B cell (primary cell): ENCODE data around the gene FBLN5. TPM values are rescaled to one million over a fixed set of nuclear protein-coding genes. Genes with fewer than 3 reads are reported as not detected.
A peak's percentile ranks its signal among the peaks of the same experiment; 100 is the strongest.

Source experiments
- ATAC-seq: fragments of 200-7000 bp; cut with Tn5 transposase; one replicate; pipeline ENCODE4 v1.10.0; 2021; ENCODE audit warnings: low read depth, mild to moderate bottlenecking, moderate number of reproducible peaks, moderate library complexity
- CTCF ChIA-PET: fragments of 350-600 bp; sonication (Branson Sonifier 250); formaldehyde crosslinking; loops from one replicate; lab custom pipeline; 2021; ENCODE audit warnings: antibody characterized with exemption, inconsistent platforms; lab: Charles Lee
- POLR2A ChIA-PET: fragments of 350-600 bp; sonication (Branson Sonifier 250); formaldehyde crosslinking; loops from one replicate; lab custom pipeline; 2021; ENCODE audit warnings: antibody characterized with exemption; lab: Charles Lee
- DNase-seq: peaks from one replicate; pipeline ENCODE4 v3.0.0; 2013
- H2AFZ ChIP-seq: 2 replicates; pipeline ENCODE4 v1.6.1; 2012; ENCODE audit warnings: mild to moderate bottlenecking, low read depth, low read length; ENCODE audit not compliant: insufficient read depth, poor library complexity, severe bottlenecking
- H3K27ac ChIP-seq, 2 donors: 1 replicate in 1 of 2; 2 replicates in 1 of 2; pipeline ENCODE4 v1.5.1; 2012 to 2013; ENCODE audit warnings: low read length in 2 of 2, mild to moderate bottlenecking in 2 of 2, moderate library complexity in 1 of 2
- H3K27me3 ChIP-seq, 4 experiments: fragments of 200-600 bp in 1 of 4; sonication (generic) in 1 of 4; replicated peaks in 1 of 4; 1 replicate in 2 of 4; 2 replicates in 2 of 4; pipeline versions ENCODE4 v1.6.1 to v1.7.0; 2013 to 2016; ENCODE audit warnings: low read length in 3 of 4, mild to moderate bottlenecking in 2 of 4, mixed read lengths in 1 of 4, moderate library complexity in 1 of 4; ENCODE audit not compliant: insufficient read depth in 4 of 4, control insufficient read depth in 3 of 4; ENCODE audit errors: control extremely low read depth in 1 of 4
- H3K36me3 ChIP-seq, 2 experiments: replicated peaks in 1 of 2; 1 replicate in 1 of 2; 2 replicates in 1 of 2; pipeline versions ENCODE4 v1.6.1 to v1.7.1; 2013; ENCODE audit warnings: low read length in 1 of 2; ENCODE audit not compliant: insufficient read depth in 2 of 2, control insufficient read depth in 1 of 2; ENCODE audit errors: control extremely low read depth in 1 of 2, extremely low read depth in 1 of 2
- H3K4me1 ChIP-seq, 2 donors: fragments of 200-600 bp in 1 of 2; sonication (generic) in 1 of 2; 1 replicate in 1 of 2; 2 replicates in 1 of 2; pipeline versions ENCODE4 v1.5.1 to v1.6.1; 2013 to 2017; ENCODE audit warnings: low read length in 2 of 2; ENCODE audit not compliant: control insufficient read depth in 2 of 2, insufficient read depth in 2 of 2
- H3K4me2 ChIP-seq: replicated peaks from 2 replicates; pipeline ENCODE3; 2012; ENCODE audit warnings: mild to moderate bottlenecking, low read depth, low read length; ENCODE audit not compliant: poor library complexity, severe bottlenecking
- H3K4me3 ChIP-seq, 5 experiments: fragments of 200-600 bp in 1 of 5; sonication (generic) in 1 of 5; 1 replicate in 3 of 5; 2 replicates in 2 of 5; pipeline versions ENCODE4 v1.5.1 to v1.7.0; 2011 to 2016; ENCODE audit warnings: low read length in 4 of 5, mild to moderate bottlenecking in 4 of 5, low read depth in 2 of 5, control low read depth in 1 of 5, moderate library complexity in 1 of 5; ENCODE audit not compliant: insufficient read depth in 1 of 5; ENCODE audit errors: control extremely low read depth in 1 of 5, extremely low read depth in 1 of 5
- H3K79me2 ChIP-seq: fragments of 200-600 bp; sonication (generic); one replicate; pipeline ENCODE4 v1.6.0; 2016; ENCODE audit warnings: low read length; ENCODE audit not compliant: control insufficient read depth, insufficient read depth
- H3K9ac ChIP-seq: fragments of 200-600 bp; sonication (generic); 2 replicates; pipeline ENCODE4 v1.6.1; 2017; ENCODE audit warnings: mild to moderate bottlenecking, low read length, moderate library complexity
- H3K9me3 ChIP-seq, 3 donors: one replicate each; pipeline versions ENCODE4 v1.6.1 to v1.7.1; 2013; ENCODE audit warnings: low read length in 2 of 3; ENCODE audit not compliant: control insufficient read depth in 2 of 3, insufficient read depth in 1 of 3; ENCODE audit errors: control extremely low read depth in 1 of 3
- H4K20me1 ChIP-seq: 2 replicates; pipeline ENCODE4 v1.6.0; 2012; ENCODE audit warnings: mild to moderate bottlenecking, low read length; ENCODE audit not compliant: insufficient read depth, control insufficient read depth, poor library complexity, severe bottlenecking
- H3K27ac Mint-ChIP-seq: one replicate; pipeline ENCODE4 v1.8.0; 2021; ENCODE audit warnings: mixed read lengths
- H3K27me3 Mint-ChIP-seq: one replicate; pipeline ENCODE4 v1.8.0; 2021; ENCODE audit warnings: mixed read lengths
- H3K4me1 Mint-ChIP-seq: one replicate; pipeline ENCODE4 v1.8.0; 2021; ENCODE audit warnings: mixed read lengths
- H3K4me3 Mint-ChIP-seq: one replicate; pipeline ENCODE4 v1.8.0; 2021; ENCODE audit warnings: mixed read lengths
- H3K9me3 Mint-ChIP-seq: one replicate; pipeline ENCODE4 v1.8.0; 2022; ENCODE audit warnings: mixed read lengths; ENCODE audit not compliant: insufficient read depth
- CTCF ChIP-seq: fragments of 200-600 bp; IDR thresholded peaks from one replicate; pipeline ENCODE4 v1.8.0; 2022; ENCODE audit warnings: antibody characterized with exemption, mild to moderate bottlenecking
- EZH2 ChIP-seq: IDR thresholded peaks from 2 replicates; pipeline ENCODE4 v1.6.1; 2012; ENCODE audit warnings: borderline replicate concordance, low read depth, mild to moderate bottlenecking, moderate library complexity, low read length; ENCODE audit not compliant: insufficient read depth, poor library complexity, severe bottlenecking
- WGBS: methylation state at CpG from one replicate; pipeline ENCODE4 v1.1.5; 2013; ENCODE audit warnings: missing lambda C conversion rate; ENCODE audit not compliant: insufficient coverage; 5-methylcytosine and 5-hydroxymethylcytosine counted together
- intact Hi-C: fragments of 100-400 bp; cut with micrococcal nuclease; formaldehyde crosslinking; loops from one replicate; pipeline ENCODE4 v1.10.0; 2022
- polyA plus RNA-seq: library from polyadenylated mRNA; depleted of rRNA; stranded (reverse); fragments of >200 nt; gene quantifications from 2 replicates; pipeline ENCODE4 v1.2.3, GENCODE V29; 2012
- total RNA-seq, 2 donors: library from RNA; stranded (reverse); fragments of 120-200 nt in 1 of 2; gene quantifications; 1 replicate in 1 of 2; 2 replicates in 1 of 2; pipeline versions ENCODE4 v1.2.3 to v1.2.4, GENCODE V29; 2013 to 2022

FBLN5 gene
- total and polyA plus RNA-seq, 2 donors (not counting 1 experiment from before 2014, with no cell fraction given), result 0.31 to 0.37 TPM

DNA sequence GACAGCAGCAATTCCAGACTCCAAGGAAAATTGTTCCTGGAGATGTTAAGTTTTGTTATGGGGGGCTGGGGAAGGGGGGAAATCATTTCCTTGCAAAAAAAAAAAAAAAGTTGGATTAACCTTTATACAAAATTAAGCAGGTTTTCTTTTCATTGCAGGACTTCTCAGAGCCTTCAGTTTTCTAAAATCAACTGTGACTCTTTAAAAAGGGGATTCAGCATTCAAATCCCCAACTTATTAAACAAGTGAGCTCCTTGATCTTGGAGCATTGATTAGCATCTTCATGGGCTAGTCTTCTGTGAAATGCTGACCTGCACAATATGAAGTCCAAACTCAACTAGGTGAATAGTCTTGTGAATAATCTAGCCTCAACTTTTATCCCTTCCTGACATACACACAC is 87.3 kb downstream of the FBLN5 start:
- Histone ChIP-seq H3K4me2 (no peak overlapping the region), H2AFZ (no peak overlapping the region), H3K36me3 (no peaks in the 10 kb centered on the region), H3K27ac (no peak overlapping the region), H3K4me3 (no peak overlapping the region), H3K9ac (no peak overlapping the region), H3K9me3 (no peaks in the 10 kb centered on the region), H3K27me3 (no peaks in the 10 kb centered on the region), H4K20me1 (no peaks in the 10 kb centered on the region), H3K79me2 (no peaks in the 10 kb centered on the region), H3K4me1 (peaks cover 22 to 24% of the 10 kb centered on the region in 2 donors)
- POLR2A ChIA-PET, result no interaction called here
- CTCF ChIA-PET, result no interaction called here
- Mint-ChIP-seq H3K4me1 (peaks cover 12% of the 10 kb centered on the region), H3K4me3 (no peak overlapping the region), H3K9me3 (no peaks in the 10 kb centered on the region), H3K27me3 (peaks cover 12% of the 10 kb centered on the region), H3K27ac (no peak overlapping the region)
- ATAC-seq (no peak), DNase-seq (no peak)
- intact Hi-C loops, result no loop called here
- no peak for TF ChIP-seq EZH2
- no peak for TF ChIP-seq CTCF

DNA sequence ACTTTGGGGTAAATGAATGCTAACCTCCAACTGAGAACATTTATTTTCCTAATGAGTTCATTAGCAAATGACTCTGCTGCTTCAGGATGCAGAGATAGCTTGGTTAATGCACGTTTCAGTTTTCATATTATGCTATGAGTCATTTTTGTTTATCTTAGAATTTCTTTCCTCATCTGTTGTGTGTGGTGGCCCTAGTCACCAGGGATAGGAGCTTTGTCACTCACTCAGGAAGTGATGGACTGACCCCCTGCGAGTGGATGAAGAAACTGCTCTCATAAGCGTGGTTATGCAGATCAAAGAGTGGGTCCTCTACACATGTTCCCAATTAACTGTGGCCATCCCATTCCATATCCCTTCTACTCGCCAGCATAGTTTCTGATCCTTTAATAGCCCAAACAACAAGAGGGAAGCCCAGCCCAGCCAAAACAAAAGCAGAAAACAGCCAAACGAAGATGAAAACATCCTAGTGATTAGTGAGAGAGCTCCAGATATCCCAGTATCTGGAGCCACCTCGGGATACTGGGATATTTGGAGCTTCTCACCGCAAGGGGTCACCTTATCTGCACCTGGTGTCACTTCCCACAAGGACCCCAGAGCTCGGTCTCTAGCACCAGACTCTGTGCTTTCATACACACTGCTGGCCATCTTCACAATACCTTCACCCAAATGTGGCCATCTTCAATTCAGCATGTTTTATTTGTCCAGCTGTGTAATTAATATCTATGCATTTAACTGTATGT is 88.8 kb downstream of the FBLN5 start:
- H3K4me3 Mint-ChIP-seq, result no peak overlapping the region
- CTCF ChIA-PET, result interaction anchor here (1.1 kb wide), 1 partner anchor 209 kb away, joined by 5 read pairs; no protein-coding TSS in a partner anchor
- peaks cover 12% of the 10 kb centered on the region for H3K27me3 Mint-ChIP-seq

More for the DNA sequence above, 88.8 kb downstream of the FBLN5 start:
- peaks cover 22 to 24% of the 10 kb centered on the region in 2 donors for H3K4me1 ChIP-seq
- POLR2A ChIA-PET, result no interaction called here
- DNase-seq (no peak), ATAC-seq (peak; percentile 33)
- no peak overlapping the region for H3K4me3 ChIP-seq
- H3K27ac ChIP-seq, result no peak overlapping the region
- no peak overlapping the region for H2AFZ ChIP-seq
- no peak overlapping the region for H3K9ac ChIP-seq
- no peak overlapping the region for H3K27ac Mint-ChIP-seq
- no peaks in the 10 kb centered on the region for H3K9me3 Mint-ChIP-seq
- peaks cover 12% of the 10 kb centered on the region for H3K4me1 Mint-ChIP-seq
- 65% methylated on average over 4 of the region's 8 CpGs for WGBS
- no peaks in the 10 kb centered on the region for H4K20me1 ChIP-seq
- no peaks in the 10 kb centered on the region for H3K79me2 ChIP-seq
- H3K9me3 ChIP-seq, result no peaks in the 10 kb centered on the region
- H3K36me3 ChIP-seq, result no peaks in the 10 kb centered on the region
- H3K27me3 ChIP-seq, result peaks cover 0 to 5% (median 0%) of the 10 kb centered on the region in 4 experiments
- no peak overlapping the region for H3K4me2 ChIP-seq
- intact Hi-C loops, result no loop called here
- no peak for TF ChIP-seq CTCF
- TF ChIP-seq EZH2, result no peak
